HG02642 (cell line): ENCODE results near the gene NAXE.
"Not testable (repeated sequence)": the region's sequence is repeated elsewhere in the genome, so short reads cannot be mapped to it uniquely, and the experiment has no call there.

Experiments
- ATAC-seq: cut with Tn5 transposase; IDR thresholded peaks from one replicate; pipeline ENCODE4 v1.9.1; 2021; ENCODE audit warnings: mild to moderate bottlenecking; ENCODE audit not compliant: unreplicated experiment, poor library complexity

The NAXE gene

DNA sequence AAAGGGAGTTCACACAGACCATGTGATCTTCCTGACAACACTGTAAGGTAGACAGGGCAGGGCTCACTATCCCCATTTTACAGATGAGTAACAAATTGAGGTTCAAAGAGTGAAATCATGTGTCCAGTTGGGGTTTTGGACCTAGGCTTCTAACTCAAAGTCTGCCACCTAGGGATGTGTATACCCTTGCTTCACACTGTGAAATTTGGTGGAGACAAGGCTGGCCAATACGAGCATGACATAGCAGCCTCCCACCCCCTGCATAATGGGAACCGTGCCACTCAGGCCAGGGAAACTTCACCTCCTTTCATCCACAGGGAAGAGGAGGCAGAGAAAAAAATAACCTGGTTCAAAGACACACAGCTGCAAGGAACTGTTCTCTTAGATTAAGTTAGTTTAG lies 26.1 kb upstream of the NAXE start:
- no peak for ATAC-seq

DNA sequence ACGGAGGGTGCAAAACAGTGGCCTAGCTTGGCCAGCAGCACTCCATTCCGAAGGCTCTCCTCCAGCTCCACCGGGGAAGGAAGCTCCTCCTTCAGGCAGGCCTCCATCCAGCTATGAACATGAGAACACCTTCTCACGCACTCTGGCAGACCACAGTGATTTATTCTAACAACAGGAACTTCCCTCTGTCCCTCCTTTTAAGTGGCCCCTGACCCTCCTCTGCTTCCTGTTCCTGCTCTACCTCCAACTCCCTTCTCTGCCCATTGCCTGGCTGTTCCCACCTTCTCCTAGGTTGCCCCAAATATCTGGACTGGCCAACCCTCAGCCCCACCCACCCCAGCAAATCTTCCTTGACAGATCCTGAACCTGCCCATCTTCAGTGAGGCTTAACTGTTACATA lies 25.1 kb upstream of the NAXE start:
- no peak for ATAC-seq

DNA sequence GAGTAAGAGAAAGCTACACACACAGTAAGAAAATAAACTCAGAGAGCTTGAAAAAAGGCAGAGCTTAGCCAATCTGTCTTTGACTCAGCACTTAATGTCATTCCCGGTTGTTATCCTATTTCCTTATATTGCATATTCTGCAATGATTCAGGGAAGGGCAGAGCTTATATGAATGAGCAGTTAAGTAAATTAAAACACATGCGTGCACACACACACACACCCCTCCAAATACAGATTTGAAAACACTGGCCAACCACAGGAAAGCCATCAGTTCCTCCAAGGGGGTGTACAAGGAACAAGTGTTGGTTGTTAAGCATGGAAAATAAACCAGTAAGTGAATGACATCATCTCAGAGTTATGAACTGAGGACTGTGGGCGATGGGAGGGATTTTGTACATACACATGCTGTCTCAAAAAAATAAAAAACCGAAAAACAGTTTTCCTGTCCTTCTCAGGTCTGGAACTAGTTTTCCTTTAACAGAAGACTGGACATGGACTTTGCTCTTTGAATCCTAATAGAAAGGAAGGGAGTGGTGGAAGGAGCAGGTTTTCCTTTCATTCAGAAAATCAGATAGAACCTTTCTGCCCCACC lies 20.2 kb upstream of the NAXE start:
- ATAC-seq = no peak

DNA sequence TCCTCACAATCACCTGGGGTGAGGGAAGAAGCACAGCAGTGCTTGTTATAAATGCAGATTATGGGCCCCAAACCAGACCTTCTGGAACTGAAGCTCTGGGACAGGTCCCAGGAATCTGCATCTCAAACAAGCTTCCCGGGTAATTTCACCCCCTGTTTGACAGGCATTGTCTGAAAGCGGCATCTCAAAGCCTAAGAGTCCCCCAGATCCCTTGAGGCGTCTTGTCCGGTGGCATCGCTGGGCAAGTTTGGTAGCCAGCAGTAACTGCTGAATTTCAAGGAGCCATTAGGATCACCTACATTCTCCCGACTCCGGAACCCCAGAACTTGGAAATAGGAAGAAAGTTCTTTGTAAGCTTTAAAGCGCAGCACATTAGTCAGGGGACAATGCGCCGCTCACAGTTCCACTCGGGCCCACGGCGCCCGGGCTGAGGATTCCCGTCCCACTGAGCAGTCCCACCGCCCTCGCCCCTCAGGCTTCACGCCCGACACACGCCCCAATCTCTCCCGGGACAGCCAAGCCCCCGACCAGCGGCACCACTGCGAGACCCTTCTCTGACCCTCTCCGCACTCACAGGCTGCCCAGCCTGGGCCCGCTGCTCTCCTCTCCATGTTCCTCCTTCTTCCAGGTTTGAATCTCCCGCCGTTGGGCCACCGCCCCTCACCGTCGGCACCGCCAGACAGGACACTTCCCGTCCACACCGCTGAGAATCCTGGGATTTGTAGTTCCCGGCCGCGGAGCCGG lies 19.5 kb upstream of the NAXE start, which contains the start of gene IQGAP3:
IQGAP3 (minus strand) TSS at position 647 of the 744 bp plus-strand sequence; CDS start at position 611, 36 bp downstream.
- ATAC-seq = peak; percentile 71

DNA sequence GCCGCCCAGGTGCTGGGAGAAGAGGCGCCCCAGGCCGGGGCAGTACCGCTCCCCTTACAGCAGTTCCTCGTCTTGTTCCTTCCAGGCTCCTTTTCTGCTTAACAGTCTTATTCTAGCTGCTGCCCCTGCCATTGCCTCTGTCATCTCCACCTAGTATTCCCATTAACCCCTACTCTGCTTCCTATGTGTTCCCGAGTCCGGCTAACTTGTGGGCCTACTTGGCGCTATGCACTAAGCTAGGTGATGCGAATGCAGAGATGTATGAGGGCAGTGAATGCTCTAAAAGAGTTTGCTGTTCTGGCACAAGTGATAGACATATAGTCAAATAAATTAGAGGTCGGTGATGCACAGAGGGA lies 18.9 kb upstream of the NAXE start:
- ATAC-seq = no peak

DNA sequence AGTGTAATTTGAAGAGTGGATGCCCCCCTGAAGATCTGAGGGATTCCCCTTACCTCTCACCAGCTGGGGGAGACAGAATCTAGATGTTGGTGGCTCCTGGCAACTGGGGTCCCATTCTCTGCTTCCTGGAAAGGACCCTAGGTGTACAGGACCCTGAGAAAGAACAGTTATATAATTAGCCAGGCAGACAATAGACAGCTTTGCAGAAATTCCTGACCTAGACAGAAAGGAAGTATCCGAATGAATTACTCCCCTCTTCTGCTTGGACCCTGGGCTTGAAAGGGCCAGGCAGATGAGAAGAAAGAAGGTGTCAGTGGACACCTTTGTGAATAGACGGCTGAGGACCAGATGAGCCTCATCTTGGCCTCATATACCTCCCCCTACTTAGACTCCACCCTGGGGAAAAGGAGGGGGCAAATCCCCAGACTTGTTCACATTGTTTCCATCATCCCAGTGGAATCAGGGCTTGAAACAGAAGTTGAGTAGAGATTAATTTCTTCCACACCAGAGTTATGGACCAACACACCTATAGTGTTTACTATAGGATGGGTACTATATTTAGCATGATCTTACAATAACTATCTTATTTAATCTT lies 17.4 kb upstream of the NAXE start:
- ATAC-seq = no peak

DNA sequence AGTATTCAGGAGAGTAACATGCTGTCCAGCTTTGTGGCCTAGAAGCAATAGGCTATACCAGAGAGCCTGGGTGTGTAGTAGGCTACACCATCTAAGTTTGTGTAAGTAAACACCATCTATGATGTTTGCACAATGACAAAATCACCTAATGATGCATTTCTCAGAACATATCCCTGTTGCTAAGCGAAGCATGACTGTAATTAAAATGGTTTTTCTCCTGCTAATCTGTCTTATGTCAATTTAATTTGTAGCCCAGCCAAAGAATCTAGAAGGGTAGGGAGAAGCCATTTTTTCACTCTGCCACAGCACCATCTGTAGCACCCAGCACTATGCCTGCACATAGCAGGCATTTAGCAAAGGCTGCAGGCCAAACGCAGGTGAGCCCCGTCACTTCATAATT lies 14.0 kb upstream of the NAXE start:
- ATAC-seq = no peak

DNA sequence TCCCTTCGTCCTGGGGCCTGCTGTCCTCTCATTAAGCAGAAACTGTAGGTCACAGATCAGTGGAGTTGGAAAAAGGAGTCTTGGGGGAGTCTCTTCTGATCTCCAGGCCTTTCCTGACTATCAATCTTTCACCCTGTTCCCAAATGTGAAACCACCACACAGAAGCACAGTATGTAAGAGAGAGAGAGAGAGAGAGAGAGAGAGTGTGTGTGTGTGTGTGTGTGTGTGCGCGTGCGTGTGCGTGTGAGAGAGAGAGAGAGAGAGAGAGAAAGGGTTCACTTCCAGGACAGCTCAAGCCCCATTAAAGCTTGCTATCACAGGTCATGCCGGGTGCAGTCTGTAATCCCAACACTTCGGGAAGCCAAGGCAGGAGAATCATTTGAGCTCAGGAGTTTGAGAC lies 13.5 kb upstream of the NAXE start:
- no peak for ATAC-seq

DNA sequence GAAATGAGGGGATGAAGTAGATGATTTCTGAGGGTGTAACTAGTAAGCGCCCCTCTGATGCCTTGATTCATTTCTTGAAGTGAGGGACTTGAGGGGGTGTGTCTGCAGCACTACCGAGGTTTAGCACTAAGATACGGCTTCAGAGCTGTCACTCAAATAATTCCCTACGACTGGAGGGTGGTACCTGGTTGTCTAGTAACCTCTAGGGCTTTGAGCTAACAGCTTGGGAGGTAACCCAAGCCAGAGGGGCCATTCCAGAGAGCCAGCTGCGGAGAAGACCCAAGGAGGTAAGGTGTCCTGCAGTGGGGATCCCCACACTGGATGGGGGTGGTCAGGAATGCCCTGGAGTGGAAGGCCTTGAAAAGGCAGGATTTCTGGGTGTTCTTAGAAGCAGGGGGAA lies 12.1 kb upstream of the NAXE start, which contains the start of gene TTC24:
TTC24 (plus strand) TSS at position 252 of the 400 bp plus-strand sequence. CDS start 1,642 bp downstream, outside the sequence.
- ATAC-seq = no peak

DNA sequence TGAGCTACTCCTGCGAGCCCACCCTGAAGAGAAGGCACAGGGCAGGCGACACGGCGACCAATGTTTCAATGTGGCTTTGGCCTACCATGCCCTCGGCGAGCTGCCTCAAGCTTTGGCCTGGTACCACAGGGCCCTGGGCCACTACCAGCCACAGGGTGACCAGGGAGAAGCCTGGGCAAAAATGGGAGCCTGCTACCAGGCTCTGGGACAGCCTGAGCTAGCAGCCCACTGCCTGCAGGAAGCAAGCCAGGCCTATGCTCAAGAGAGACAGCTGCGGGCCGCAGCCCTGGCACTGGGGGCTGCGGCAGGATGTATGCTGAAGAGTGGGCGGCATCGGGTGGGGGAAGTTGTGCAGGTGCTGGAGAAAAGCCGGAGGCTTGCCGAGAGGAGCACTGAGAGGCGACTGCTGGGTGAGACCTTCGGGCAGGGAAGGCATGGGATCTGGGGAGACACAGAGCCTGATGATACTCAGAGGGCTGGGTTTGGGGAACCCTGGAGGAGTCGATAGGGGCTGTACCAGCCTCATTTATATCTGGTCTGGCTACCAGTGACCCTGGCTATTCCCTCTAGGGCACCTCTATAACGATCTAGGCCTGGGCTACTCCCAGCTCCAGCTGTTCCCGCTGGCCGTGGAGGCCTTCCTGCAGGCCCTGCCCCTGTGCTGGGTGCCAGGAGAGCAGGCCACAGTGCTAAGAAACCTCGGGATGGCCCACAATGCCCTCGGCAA lies 9.8 kb upstream of the NAXE start:
- no peak for ATAC-seq

DNA sequence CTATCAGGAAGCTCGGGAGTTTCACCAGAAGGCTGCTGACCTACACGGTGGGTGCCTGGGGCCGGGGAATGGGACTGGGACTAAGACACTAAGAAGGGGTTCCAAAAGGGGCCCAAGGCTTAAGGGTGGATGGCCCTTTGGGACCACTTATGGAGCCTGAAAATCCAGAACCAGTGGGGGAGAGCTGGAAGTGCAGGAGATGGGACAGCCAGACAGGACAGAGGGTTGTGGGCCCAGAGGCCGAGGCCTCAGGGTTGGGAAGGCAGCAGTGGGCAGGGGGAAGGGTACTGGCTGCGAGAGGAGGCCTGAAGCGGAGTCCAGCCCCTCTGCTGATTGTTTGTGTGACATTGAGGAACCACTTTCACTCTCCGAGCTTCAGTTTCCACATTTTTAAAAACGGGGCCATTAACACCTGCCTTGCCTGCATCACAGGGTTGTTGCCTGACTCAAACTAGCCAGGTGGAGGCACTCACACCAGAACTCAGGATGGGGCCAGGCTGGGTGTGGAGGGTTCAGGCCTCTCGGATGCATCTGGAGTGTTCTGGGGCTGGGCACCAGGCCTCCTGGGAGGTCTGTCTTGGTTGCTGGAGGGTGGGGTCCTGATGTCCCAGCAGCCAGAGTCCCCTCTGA lies 9.1 kb upstream of the NAXE start:
- no peak for ATAC-seq

DNA sequence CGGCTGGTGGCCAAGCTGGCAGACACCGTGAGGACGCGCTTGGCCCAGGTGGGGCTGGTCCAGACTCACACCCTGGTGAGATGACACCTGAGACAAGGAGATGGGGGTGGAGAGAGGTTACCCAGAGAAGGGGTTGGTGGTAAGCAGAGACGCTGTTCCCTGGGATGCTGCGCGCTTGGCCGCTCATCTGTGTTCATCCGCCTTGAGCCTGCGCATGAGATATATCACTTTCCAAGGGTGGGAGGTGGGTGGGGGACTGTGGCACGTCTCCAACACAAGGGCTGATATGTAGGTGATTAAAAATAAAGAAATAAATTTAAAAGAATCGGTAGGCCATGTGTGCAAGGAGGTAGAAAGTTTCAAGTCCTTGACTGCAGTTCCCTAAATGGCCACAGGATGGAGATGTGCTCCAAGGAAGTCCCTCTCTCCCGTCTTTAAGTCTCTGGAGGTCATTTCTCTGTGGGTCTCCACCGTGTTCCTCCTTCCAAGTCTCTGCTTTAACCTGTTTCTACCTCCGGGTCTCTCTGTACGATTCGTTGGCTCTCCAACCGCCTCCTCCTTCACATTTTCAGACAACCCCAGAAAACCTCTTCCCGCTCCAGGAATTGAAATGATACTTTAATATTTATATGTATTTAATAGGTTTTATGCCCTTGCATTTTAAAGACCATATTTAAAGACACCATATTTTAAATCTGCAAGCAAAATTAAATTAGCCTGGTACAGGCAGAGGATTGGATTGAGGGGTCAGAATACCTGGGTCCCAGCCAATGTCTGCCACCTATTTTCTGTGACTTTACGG lies 7.6 kb upstream of the NAXE start:
- no peak for ATAC-seq

DNA sequence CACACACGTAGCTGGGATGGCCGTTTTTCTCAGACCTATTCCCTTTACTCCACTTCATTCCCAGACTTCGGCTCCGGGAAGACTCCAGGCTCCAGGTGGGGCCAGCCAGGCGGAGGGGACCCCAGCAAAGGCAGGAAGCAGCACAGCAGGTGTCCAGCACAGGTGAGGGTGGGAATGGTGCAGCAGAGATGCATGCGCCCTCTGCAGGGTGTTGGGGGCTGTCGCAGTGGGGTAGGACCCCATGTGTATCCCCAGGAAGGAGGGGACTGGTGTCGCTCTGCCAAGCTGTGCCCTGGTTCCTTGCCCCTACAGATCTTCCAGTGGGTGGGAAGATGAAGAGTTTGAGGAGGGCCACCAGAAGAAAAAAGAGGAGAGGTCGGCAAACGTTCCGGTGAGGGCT lies 6.8 kb upstream of the NAXE start:
- ATAC-seq = no peak

DNA sequence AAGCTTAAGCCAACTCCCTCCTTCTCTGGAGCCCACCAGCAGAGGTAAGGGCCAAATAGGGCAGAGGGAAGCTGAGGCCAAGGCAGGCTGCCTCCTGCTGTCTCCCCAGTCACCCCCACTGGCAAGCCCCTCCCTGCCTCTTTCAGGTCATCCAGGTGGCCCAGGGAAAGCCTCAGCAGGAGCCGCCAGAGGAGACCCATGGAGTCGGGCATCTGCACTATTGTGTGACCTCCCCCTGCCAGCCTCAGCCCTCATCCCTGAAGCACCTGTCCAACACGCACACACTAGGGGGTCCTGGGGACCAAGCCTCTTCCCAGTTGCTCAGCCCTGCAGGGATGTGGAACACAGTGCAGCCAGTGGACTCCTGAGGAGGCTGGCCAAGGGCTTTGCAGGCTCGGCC lies 5.3 kb upstream of the NAXE start:
- ATAC-seq = no peak

DNA sequence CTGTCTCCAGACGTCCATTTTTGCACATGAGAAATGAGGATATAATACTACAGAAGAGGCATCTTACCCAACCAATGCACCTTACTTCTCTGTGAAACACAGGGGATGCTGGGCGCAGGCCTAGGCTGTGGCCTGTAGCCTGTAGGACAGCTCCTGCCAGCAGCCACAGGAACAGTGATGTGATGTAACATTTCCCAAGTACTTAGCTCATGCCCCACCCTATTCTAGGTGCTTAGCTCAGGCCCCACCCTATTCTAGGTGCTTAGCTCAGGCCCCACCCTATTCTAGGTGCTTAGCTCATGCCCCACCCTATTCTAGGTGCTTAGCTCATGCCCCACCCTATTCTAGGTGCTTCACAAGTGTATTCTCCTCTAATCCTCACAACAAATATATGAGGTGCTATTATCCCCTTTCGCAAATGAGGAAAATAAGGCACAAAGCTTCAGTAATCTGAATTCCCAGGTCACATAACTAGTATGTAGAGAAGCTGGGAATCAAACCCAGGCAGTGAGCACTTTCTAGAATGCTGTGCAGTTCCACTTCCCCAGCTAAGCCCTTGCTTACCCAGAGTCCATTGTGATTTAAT lies 4.6 kb upstream of the NAXE start:
- ATAC-seq = no peak

DNA sequence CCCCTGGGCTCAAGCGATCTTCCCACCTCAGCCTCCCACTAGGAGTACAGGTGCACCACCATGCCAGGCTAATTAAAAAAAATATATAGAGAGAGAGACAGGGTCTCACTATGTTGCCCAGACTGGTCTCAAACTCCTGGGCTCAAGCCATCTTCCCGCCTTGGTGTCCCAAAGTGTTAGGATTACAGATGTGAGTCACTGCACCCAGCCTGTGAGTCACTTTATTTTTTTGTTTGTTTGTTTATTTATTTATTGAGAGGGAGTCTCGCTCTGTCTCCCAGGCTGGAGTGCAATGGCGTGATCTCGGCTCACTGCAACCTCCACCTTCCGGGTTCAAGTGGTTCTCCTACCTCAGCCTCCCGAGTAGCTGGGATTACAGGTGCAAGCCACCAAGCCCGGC lies 3.6 kb upstream of the NAXE start:
- ATAC-seq = not testable (repeated sequence)

DNA sequence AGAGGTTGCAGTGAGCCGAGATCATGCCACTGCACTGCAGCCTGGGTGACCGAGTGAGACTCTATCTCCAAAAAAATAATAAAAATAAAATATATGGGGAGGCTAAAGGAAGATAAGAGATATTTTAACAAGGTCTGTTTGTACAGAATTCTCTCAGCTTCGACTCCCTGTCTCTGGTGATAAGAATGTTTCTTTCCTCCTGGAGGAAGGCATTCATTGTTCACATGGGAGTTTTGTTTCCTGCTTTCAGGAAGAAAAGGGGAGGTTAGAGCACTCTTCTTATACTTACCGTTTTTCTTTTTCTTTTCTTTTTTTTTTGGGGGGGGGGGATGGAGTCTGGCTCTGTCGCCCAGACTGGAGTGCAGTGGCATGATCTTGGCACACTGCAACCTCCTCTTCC lies 2.0 kb upstream of the NAXE start:
- ATAC-seq = no peak

DNA sequence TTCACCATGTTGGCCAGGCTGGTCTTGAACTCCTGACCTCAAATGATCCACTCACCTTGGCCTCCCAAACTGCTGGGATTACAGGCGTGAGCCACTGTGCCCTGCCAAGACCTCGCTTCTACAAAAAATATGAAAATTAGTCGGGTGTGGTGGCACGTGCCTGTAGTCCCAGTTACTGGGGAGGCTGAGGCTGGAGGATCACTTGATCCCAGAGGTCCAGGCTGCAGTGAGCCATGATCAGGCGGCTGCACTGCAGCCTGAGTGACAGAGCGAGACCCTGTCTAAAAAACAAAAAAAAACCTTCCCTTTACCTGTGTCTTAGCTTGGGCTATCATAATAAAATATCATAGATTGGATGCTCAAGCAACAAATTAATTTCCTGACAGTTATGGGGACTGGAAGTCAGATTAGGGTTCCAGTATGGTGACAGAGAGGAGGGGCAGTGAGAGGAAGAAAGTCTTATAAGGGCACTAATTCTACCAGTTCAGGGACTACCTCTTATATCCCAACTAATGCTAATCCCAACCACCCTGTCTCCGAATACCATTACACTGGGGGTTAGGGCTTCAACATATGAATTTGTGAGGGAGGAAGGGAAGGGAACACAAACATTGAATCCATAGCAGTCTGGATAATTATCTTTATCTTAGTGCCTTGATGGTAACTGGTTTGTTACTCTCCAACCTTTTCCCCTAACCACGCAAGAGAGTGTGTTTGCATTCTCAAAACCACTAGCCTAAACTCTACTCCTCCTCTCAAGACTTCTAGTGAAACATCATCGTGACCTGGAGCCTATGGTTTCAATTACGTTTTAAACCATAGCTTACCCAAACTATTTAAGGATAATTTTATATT lies 1.0 kb upstream of the NAXE start:
- no peak for ATAC-seq

DNA sequence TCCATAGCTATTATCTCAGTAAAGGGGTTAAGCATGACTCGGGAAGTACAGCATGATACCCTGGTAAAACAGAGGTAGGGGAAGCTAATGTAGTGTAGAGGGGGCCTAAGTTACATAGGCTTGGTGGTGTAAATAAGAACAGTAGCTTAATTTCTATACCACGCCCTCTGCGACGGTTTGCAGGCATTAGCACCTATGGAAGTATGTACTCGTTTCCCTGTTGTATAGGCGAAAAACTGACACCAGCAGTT lies 470 bp upstream of the NAXE start:
- ATAC-seq = peak; percentile 10
